GM21825 (cell line): Measurements from ENCODE around the gene SCN9A.
"Not testable (repeated sequence)": the region's sequence is repeated elsewhere in the genome, so short reads cannot be mapped to it uniquely, and the experiment has no call there.

Experiments
- ATAC-seq: cut with Tn5 transposase; IDR thresholded peaks from one replicate; pipeline ENCODE4 v1.9.1; 2021; ENCODE audit warnings: mild to moderate bottlenecking, moderate library complexity; ENCODE audit not compliant: unreplicated experiment

Gene SCN9A

DNA sequence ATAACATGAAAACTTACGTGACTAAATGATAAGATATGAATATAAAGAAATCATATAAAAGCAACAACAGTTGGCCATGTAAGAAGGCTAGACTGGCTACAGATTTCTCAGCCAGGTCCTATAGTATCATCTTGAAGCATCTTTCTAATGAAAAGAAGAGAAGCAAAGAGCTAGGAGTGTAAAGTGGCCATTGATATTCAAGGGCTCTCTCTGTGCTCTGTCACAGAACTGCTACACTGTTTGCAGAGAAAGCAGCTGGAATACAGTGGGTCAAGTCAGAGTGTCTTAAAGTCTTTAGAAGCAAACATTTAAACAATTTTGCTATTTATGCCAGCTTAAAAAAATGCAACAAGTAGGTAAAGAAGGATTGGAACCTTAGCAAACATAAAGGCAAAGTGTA lies 118.8 kb downstream of the SCN9A start:
- ATAC-seq, result no peak

DNA sequence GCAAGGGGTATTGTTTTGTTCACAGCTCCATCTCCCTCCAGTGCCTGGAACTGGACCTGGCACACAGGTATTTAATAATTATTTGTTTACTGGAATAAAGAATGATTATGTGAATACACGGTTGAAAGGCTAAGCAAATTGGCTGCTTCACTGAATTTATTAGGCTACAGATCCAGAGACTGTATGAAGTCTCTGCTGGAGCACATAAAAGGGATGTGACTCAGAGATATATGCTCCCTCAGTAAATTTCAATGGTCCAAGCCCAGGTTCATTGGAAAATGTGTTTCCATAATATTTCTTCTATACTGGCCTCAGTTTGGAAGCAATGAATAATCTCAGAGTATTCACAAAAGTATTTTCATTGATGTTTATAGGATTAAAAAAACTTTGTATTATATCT lies 126.4 kb downstream of the SCN9A start:
- no peak for ATAC-seq

DNA sequence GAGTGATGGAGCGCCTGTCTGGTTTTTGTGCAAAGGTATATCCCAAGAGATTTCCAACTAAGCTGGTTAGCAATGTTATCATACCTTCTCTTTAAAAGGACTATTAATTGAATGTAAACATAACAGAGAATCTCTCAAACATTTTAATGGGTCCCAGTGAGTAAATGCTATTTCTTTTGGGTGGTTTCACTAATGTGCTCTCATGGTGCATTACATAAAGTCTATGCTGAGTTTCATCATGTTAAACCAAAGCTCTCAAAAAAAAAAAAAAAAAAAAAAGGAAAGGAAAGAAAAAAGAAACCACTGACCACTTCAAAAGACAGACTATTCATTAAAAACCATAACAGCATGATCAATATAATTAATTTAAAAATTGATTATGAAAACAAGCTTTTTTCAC lies 128.8 kb downstream of the SCN9A start:
- ATAC-seq, result no peak

DNA sequence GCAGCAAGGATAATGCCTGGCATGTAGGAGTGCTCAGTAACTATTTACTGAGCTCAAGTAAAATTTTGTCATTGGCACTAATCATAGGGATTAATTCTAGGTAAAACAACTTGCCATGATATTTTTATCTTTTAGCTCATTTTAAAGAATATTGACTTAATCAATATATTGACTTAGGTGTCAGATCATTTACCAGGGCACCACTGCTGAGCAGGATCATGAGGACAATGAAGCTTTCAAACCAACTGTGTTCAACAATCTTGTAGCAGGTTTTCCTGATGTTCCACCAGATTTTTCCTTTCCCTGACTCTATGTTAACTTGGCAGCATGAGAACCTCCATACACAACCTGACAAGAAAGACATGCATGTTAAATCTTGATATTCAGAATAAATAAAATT lies 133.4 kb downstream of the SCN9A start:
- ATAC-seq, result no peak

DNA sequence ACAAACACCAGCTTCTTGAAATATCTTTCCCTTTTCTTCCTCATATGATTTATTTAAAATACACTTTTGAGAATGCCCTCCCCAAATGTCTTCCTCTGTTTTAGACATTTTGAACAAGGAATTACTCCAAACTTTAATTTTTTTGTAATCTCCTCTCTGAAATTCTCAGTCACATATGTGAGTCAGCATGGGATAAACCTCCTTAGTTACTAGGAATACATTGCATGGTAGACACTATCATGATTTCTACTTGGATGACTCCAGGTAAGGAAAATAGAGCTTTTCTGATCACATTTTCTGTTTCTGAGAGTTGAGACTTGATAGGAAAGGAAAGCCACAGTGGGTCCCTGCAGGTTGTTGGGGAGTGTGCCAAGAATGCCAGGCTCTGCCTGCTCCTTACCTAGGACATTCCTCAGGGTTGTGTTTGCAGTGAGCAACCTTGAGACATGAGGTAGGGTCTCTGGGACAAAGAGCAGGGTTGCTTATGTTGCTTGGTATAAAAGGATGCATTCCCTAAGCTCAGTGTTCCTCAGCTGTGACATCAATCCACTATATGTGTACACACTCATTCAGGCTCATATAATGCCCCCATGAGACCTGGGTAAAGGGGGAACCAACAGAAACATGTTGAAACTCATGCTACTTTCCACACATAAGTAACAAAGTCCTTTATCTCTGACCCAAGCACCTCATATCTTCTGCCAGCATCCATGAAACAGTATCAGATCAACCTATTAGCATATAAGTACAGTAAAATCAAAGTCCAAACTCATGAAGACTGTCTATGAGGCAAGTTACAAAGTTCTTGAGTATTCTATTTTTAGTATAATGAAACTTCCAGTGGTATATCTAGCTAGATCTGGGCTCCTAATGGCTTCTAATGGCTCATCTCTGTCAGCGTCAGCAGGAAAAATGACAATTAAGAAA lies 135.1 kb downstream of the SCN9A start:
- no peak for ATAC-seq

DNA sequence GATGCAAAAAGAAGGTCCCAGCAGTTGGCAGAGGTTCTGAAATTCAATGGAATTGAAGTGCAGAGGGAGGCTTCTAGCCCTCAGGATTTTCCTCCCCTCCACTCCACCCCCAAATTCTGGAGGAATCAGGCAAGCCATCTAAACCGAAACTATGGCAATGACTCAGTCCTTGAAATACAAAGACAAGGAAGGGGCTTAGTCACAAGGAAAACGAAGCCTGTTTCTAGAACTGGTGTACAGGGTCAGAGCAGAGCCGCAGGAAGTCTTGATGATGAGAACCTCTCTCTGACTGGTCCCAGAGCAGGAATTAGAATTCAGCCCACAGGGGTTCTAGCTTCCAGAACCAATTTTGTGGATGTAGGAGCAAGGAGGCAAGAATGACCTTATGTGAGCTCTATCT lies 136.2 kb downstream of the SCN9A start:
- ATAC-seq, result no peak

DNA sequence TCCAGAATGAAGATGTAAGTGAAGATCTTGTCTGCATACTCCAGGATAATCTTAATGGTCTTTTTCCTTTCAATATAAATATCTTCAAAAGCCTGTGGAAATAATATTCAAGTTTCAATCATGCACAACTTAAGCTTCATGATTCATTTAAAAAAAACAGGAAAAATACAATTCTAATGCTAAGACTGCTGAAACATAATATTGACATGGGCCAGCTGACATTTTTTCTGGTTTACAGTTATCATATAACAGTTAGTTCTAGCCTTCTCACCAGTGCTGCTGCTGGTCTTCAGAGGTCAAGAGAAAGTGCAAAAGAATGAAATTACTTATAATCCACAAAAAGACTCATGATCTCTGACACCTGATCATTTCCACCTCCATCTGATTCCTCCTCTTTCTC lies 137.6 kb downstream of the SCN9A start:
- no peak for ATAC-seq

DNA sequence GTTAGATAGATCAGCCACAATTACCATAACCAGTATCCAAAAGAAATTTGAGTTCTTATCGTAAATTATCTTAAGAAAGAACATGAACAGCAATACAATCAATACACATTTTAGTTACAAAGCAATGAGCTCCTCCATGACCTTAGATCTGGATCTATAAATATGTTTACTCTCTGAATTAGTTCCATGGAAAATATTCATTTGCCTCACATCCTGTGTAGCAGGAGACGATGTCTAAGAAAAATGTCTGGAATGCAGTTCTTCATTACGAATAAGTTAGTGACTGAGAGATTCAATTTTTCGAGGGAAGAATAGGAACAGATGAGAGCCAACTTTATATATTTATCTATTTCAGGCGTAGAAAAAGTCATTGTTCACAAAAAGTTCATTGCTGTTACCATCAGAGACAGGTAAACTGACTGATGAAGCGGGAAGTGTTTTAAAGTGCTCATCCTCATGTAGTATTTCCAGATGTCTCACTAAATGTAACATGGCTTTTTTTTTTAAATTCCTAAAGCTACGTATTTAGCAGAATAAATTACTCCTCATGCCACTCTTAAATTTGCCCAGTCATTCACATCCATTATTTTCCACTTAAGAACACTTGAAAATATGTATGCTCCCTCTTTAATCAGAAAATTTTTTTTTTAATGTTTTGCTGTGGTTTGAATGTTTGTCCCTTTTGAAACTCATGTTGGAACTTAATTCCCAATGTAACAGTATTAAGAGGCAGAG lies 141.5 kb downstream of the SCN9A start:
- no peak for ATAC-seq

DNA sequence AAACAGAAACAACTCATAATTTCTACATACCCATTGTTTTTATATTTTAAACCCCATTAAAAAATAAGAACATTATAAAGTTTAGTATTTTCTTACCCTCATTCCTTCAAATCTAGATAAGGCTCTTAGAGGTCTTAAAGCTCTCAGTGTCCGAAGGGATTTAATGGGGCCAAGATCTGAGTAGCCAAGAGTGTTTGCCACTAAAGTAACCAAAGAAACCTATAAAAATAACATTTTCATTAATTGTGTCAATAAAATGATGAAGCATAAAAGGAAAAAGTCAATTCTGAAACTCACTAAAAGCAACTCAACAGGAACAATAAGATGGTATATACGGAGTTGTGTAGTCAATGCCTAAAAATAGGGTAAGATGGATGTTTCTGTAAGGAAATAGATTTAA lies 142.5 kb downstream of the SCN9A start:
- ATAC-seq, result no peak

DNA sequence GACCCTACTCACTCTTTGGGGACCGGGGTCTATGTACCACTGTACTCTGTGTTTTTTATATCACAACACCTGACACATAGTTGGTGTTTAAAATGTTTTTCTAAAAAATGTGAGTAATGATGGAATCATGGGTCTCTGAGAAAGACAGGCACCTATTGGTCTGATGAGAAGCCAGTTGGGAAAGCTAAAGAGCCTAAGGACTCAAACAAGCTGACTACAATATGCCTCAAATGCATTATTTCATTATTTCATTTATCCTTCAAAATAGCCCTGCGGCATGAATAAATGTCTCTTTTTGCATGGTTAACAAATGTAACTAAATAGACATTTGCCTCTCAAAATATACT lies 145.0 kb downstream of the SCN9A start:
- ATAC-seq, result no peak

DNA sequence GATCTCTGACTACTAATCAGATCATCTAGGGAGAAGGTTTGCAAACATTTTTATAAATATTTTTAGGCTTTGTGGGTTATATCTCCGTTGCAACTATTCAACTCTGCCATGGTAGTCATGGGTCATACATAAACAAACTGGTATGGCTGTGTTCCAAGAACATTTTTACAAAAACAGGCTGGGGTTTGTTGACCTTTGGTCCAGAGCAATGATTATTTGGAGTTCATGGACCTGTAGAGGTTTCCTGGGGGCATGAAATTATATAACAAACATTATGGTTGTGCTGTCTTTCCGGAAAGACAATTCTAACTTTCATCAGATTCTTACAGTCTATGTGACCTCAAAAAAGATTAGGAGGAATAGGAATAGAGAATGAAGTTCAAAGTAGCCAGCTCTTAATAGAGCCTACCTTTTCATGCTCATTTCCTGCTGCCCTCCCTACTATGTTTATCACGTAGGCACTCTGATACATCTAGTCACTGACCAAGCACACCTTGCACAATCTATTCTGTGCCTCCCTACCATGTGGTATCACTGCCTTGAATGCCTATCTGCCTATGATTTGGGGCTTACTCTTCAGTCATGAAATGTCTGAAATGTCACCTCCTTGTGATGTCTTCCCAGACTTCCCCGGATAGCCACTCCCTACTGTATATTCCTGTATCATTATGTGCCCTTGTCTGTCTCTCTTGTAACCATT lies 145.6 kb downstream of the SCN9A start:
- ATAC-seq, result no peak

DNA sequence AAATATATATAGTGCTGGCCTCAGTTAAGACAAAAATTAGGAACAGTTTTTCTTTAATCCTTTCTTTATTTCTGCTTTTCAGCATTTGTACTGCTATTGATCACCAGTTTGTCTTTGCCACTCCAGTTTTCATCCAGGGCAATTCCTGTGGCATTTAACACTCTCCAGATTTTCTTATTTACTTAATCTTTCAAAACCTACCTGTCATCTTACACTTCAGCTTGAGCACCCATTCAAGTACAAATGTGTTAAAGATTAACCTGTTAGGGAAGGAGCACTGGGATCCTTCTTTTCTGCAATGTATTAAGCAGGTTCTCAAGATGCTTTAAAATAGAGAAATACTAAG lies 146.1 kb downstream of the SCN9A start:
- ATAC-seq, result no peak

DNA sequence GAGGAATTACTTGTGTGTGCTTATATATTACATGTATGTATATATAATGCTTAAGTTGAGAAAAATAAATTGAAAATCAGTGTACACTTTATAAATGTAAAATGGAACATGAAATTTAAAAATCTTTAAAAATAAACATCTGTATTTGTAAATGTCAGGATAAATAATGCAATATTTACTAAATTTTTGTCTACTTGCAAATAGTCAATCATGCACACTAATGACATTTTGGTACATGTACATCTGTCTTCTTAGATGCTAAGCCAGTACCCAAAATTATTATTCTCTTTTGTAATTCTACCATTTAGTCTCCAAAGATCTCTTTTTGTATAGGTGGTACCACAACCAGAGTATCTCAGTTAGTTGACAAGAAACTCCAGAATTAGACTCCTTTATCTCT lies 151.5 kb downstream of the SCN9A start:
- ATAC-seq, result no peak

DNA sequence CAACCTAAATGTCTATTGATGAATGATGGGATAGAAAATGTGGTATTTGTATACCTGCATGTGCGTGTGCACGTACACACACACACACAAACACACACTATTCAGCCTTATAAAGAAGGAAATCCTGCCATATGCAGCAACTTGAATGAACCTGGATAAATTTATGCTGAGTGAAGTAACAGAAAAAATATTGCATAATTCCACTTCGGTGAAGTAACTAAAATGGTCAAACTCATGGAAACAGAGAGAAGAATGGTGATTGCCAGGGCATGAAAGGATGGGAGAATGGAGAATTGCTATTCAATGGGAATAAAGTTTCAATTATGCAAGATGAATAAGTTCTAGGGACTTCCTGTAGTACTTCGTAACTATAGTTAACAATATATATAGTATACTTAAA lies 152.4 kb downstream of the SCN9A start:
- ATAC-seq, result no peak

DNA sequence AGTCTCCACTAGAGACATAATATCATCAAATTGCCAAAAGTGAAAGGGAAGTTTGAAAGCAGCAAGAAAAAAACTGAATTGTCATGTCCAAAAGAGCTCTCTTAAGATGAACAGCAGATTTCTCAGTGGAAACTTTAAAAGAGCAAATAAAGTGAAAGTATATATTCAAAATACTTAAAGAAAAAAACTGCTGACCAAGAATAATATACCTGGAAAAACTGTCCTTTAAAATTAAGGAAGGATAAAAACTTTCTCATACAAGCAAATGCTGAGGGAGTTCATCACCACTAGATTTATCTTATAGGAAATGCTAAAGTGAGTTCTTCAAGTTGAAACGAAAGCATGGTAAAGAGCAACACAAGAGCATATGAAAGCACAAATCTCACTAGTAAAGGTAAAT lies 164.7 kb downstream of the SCN9A start:
- no peak for ATAC-seq

DNA sequence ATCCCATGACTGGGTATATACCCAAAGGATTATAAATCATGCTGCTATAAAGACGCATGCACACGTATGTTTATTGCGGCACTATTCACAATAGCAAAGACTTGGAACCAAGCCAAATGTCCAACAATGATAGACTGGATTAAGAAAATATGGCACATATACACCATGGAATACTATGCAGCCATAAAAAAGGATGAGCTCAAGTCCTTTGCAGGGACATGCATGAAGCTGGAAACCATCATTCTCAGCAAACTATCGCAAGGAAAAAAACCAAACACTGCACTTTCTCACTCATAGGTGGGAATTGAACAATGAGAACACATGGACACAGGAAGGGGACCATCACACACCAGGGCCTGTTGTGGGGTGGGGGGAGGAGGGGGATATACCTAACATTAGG lies 165.8 kb downstream of the SCN9A start:
- ATAC-seq, result not testable (repeated sequence)

DNA sequence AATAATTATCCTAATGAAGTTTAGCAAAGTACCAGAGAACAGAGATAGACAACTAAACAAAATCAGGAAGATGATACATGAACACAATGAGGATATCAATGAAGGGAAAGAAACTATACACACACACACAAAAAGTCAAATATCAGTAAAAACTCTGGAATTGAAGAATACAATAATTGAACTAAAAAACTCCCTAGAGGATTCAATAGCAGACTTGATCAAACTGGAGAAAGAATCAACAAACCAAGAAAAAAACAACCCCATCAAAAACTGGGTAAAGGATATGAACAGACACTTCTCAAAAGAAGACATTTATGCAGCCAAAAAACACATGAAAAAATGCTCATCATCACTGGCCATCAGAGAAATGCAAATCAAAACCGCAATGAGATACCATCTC lies 166.4 kb downstream of the SCN9A start:
- not testable (repeated sequence) for ATAC-seq

DNA sequence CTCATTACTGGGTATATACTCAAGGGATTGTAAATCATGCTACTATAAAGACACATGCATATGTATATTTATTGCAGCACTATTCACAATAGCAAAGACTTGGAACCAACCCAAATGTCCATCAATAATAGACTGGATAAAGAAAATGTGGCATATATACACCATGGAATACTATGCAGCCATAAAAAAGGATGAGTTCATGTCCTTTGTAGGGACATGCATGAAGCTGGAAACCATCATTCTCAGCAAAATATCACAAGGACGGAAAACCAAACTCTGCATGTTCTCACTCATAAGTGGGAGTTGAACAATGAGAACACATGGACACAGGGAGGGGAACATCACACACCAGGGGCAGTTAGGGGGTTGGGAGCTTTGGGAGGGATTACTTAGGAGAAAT lies 169.6 kb downstream of the SCN9A start:
- not testable (repeated sequence) for ATAC-seq

DNA sequence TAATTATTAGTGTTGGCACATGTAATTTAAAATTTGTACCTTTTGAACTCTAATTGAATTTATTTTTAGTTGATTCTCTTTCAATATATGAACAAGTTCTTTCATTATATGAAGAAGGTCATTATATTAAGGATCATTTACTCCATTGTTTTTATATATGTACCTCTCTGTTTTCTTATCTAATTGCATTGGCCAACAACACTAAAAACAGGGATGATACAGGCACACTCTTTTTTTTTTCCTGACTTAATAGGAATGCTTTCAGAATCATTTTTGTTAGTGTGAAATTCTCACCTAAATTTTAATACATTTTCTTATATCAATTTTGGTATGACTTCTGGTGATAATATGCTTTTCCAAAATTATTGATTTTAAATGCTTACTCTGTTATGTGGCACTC lies 173.0 kb downstream of the SCN9A start:
- ATAC-seq, result no peak

DNA sequence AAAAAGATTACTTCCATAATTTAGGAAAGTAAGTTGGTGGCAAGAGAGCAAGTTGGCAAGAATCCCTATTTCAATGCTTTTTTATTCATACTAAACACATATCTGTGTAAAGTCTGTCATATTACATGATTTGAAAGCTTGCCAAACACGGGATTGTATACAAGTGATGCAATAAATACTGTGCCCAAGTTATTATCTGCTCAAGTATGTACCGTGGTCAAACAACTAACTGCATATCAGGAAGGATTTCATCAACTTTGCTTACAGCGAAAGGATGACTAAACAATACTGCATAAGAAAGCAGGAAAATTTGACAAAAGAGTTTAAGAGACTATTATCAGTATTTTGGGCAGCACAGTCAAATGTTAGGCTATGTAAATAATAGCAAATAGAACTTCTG lies 178.3 kb downstream of the SCN9A start:
- ATAC-seq, result no peak

DNA sequence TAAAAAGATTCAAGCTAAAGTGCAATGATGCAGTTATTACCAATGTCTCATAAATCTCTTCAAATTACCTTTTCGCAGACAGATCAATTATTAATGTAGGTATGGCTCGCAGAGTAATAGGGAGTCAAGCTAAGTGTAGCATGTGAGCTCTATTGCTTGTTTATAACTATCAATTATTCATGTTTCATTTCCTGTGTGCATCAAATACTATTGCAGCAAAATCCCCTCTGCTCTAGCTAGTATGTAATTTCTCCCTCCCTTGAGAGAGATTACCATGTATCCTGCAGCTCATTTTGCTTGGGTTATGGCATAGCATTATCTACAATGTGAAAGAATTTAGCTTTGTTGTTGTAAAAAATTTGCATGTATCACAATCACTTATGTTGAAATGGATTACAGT lies 182.3 kb downstream of the SCN9A start:
- no peak for ATAC-seq

DNA sequence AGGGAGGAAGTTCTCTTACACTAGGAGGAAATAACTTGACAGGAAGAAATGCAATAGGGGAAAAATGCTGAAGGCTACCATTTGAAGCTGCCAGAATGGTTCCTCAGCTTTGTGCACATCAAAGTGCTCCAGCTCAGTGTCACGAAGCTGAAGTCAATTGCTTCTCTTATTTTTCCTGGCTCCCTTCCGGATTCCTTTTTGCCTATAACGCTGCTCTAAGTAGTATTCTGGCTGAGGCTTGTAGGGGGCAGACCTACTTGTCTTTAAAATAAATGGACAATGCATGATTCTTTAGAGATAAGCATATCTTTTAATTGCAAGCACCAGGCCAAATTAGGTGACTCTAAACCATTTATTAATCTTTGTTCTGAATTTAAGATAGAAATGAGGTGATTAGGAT lies 187.7 kb downstream of the SCN9A start:
- no peak for ATAC-seq
